H1 (cell line): ENCODE measurements around the gene TMEM271. TPM values are rescaled to one million over a fixed set of nuclear protein-coding genes. Genes with fewer than 3 reads are reported as not detected.

Source experiments
- CTCF ChIA-PET: fragments of 300-600 bp; sonication (Branson Sonifier 250); formaldehyde crosslinking; loops from one replicate; lab custom pipeline; 2021; ENCODE audit not compliant: partially characterized antibody; lab: Charles Lee
- POLR2A ChIA-PET: fragments of 300-600 bp; sonication (Branson Sonifier 250); formaldehyde crosslinking; loops from one replicate; lab custom pipeline; 2021; ENCODE audit warnings: inconsistent platforms; ENCODE audit not compliant: partially characterized antibody; lab: Charles Lee
- DNase-seq, 2 experiments: peaks; one replicate each; pipeline versions ENCODE4 v3.0.0 to v3.0.0-alpha.2; 2010 to 2022; ENCODE audit warnings: low spot score in 2 of 2, low read depth in 1 of 2, mixed read lengths in 1 of 2
- FAIRE-seq: peaks from 2 replicates; lab custom pipeline; 2011; peaks lifted over from hg19 to GRCh38; lab: Jason Lieb, UNC
- H2AFZ ChIP-seq: 2 replicates; pipeline ENCODE4 v1.8.1; 2012; ENCODE audit warnings: low read length, inconsistent platforms
- H2AK5ac ChIP-seq: 2 replicates; pipeline ENCODE4 v1.6.1; 2013; ENCODE audit warnings: low read depth, low read length
- H2BK120ac ChIP-seq: replicated peaks from 2 replicates; pipeline ENCODE3; 2013; ENCODE audit warnings: low read depth, low read length, inconsistent platforms
- H2BK12ac ChIP-seq: 2 replicates; pipeline ENCODE4 v1.6.1; 2013; ENCODE audit warnings: low read depth, low read length
- H2BK15ac ChIP-seq: 2 replicates; pipeline ENCODE4 v1.6.1; 2013; ENCODE audit warnings: low read length
- H2BK20ac ChIP-seq: 2 replicates; pipeline ENCODE4 v1.6.1; 2013; ENCODE audit warnings: low read length
- H2BK5ac ChIP-seq: 2 replicates; pipeline ENCODE4 v1.6.1; 2013; ENCODE audit warnings: low read depth, low read length
- H3K14ac ChIP-seq: 2 replicates; pipeline ENCODE4 v1.6.1; 2013; ENCODE audit warnings: inconsistent platforms; ENCODE audit not compliant: insufficient read length
- H3K18ac ChIP-seq: 2 replicates; pipeline ENCODE4 v1.6.1; 2013; ENCODE audit warnings: low read length; ENCODE audit errors: extremely low read depth
- H3K23ac ChIP-seq: 2 replicates; pipeline ENCODE4 v1.6.1; 2013; ENCODE audit warnings: inconsistent platforms; ENCODE audit not compliant: insufficient read length
- H3K23me2 ChIP-seq: 2 replicates; pipeline ENCODE4 v1.6.1; 2013; ENCODE audit warnings: low read depth, low read length
- H3K27ac ChIP-seq: 2 replicates; pipeline ENCODE4 v1.6.1; 2011; ENCODE audit warnings: low read depth, low read length, inconsistent platforms
- H3K27me3 ChIP-seq, 4 experiments: replicated peaks in 1 of 4; 1 replicate in 1 of 4; 2 replicates in 3 of 4; pipeline versions ENCODE4 v1.6.1 to v1.8.1; 2011 to 2013; ENCODE audit warnings: low read length in 3 of 4, mild to moderate bottlenecking in 3 of 4, inconsistent platforms in 2 of 4, mixed read lengths in 2 of 4, moderate library complexity in 1 of 4; ENCODE audit not compliant: control insufficient read depth in 3 of 4, insufficient read depth in 3 of 4; ENCODE audit errors: extremely low read depth in 1 of 4
- H3K36me3 ChIP-seq, 4 experiments: 2 replicates each; pipeline versions ENCODE4 v1.6.1 to v1.8.1; 2011 to 2013; ENCODE audit warnings: mild to moderate bottlenecking in 4 of 4, low read length in 3 of 4, moderate library complexity in 2 of 4, control low read depth in 1 of 4, inconsistent platforms in 1 of 4; ENCODE audit not compliant: insufficient read depth in 4 of 4, control insufficient read depth in 2 of 4
- H3K4ac ChIP-seq: replicated peaks from 2 replicates; pipeline ENCODE3; 2013; ENCODE audit warnings: low read length, low read depth, mixed read lengths, inconsistent platforms; ENCODE audit not compliant: insufficient read length
- H3K4me1 ChIP-seq, 4 experiments: replicated peaks in 1 of 4; 1 replicate in 1 of 4; 2 replicates in 3 of 4; pipeline versions ENCODE4 v1.6.1 to v1.8.1; 2011 to 2013; ENCODE audit warnings: low read length in 3 of 4, inconsistent platforms in 2 of 4, mixed read lengths in 1 of 4; ENCODE audit not compliant: insufficient read depth in 4 of 4, control insufficient read depth in 3 of 4
- H3K4me2 ChIP-seq, 2 experiments: 2 replicates each; pipeline versions ENCODE4 v1.6.1 to v1.8.1; 2011 to 2013; ENCODE audit warnings: low read depth in 2 of 2, low read length in 2 of 2, control low read depth in 1 of 2, inconsistent platforms in 1 of 2, mild to moderate bottlenecking in 1 of 2; ENCODE audit not compliant: insufficient read depth in 1 of 2
- H3K4me3 ChIP-seq, 4 experiments: fragments of 200-600, 300-600 bp in 1 of 4; sonication (generic), shearing (Covaris generic), sonication (Bioruptor Twin) in 1 of 4; 2 replicates each; pipeline versions ENCODE4 v1.5.1 to v1.8.1; 2011 to 2016; ENCODE audit warnings: low read length in 4 of 4, low read depth in 3 of 4, control low read depth in 2 of 4, inconsistent platforms in 2 of 4, mild to moderate bottlenecking in 2 of 4, mixed read lengths in 1 of 4, moderate library complexity in 1 of 4; ENCODE audit not compliant: insufficient read depth in 2 of 4; ENCODE audit errors: extremely low read depth in 1 of 4
- H3K56ac ChIP-seq: replicated peaks from 2 replicates; pipeline ENCODE3; 2013; ENCODE audit warnings: low read depth, mild to moderate bottlenecking, mixed read lengths, low read length, inconsistent platforms; ENCODE audit not compliant: insufficient read length
- H3K79me1 ChIP-seq: 2 replicates; pipeline ENCODE4 v1.6.1; 2013; ENCODE audit warnings: low read depth, low read length, control low read depth
- H3K79me2 ChIP-seq, 2 experiments: 2 replicates each; pipeline versions ENCODE4 v1.6.1 to v1.8.1; 2012 to 2013; ENCODE audit warnings: low read length in 2 of 2, mild to moderate bottlenecking in 2 of 2, inconsistent platforms in 1 of 2; ENCODE audit not compliant: insufficient read depth in 2 of 2, control insufficient read depth in 1 of 2
- H3K9ac ChIP-seq, 4 experiments: replicated peaks in 1 of 4; 1 replicate in 1 of 4; 2 replicates in 3 of 4; pipeline versions ENCODE4 v1.6.1 to v1.8.1; 2011 to 2013; ENCODE audit warnings: low read depth in 3 of 4, low read length in 3 of 4, control low read depth in 2 of 4, mild to moderate bottlenecking in 2 of 4, moderate library complexity in 2 of 4, inconsistent platforms in 1 of 4; ENCODE audit errors: extremely low read depth in 1 of 4
- H3K9me3 ChIP-seq, 2 experiments: 2 replicates each; pipeline versions ENCODE4 v1.6.1 to v1.8.1; 2012 to 2013; ENCODE audit warnings: mild to moderate bottlenecking in 2 of 2, moderate library complexity in 2 of 2, control low read depth in 1 of 2, inconsistent platforms in 1 of 2, low read depth in 1 of 2, low read length in 1 of 2, mixed read lengths in 1 of 2; ENCODE audit not compliant: insufficient read depth in 2 of 2
- H4K20me1 ChIP-seq, 2 experiments: replicated peaks in 1 of 2; 2 replicates each; pipeline versions ENCODE3 to v1.8.1; 2011 to 2013; ENCODE audit warnings: inconsistent platforms in 2 of 2, low read length in 2 of 2, mild to moderate bottlenecking in 1 of 2; ENCODE audit not compliant: insufficient read depth in 2 of 2, control insufficient read depth in 1 of 2
- H4K5ac ChIP-seq: 2 replicates; pipeline ENCODE4 v1.6.1; 2013; ENCODE audit warnings: low read length, low read depth, mixed read lengths, inconsistent platforms; ENCODE audit not compliant: insufficient read length
- H4K8ac ChIP-seq: 2 replicates; pipeline ENCODE4 v1.8.0; 2013; ENCODE audit warnings: mild to moderate bottlenecking, moderate library complexity, low read length, inconsistent platforms; ENCODE audit not compliant: insufficient read depth; ENCODE audit errors: extremely low read depth
- H4K91ac ChIP-seq: replicated peaks from 2 replicates; pipeline ENCODE3; 2013; ENCODE audit warnings: low read length, mixed read lengths, inconsistent platforms; ENCODE audit not compliant: insufficient read length
- CTCF ChIP-seq, 3 experiments: IDR thresholded peaks; 1 replicate in 2 of 3; 2 replicates in 1 of 3; pipeline versions ENCODE4 v1.5.1 to v1.6.1; 2011; ENCODE audit warnings: low read length in 3 of 3, mild to moderate bottlenecking in 3 of 3, inconsistent platforms in 2 of 3, low read depth in 1 of 3, moderate library complexity in 1 of 3; ENCODE audit not compliant: insufficient read depth in 1 of 3; ENCODE audit errors: control extremely low read depth in 1 of 3
- E2F6 ChIP-seq: IDR thresholded peaks from 2 replicates; pipeline ENCODE4 v1.6.1; 2012; ENCODE audit warnings: inconsistent platforms
- KDM5A ChIP-seq: fragments of 200-600 bp; IDR thresholded peaks from 2 replicates; pipeline ENCODE4 v1.7.1; 2012; ENCODE audit warnings: mild to moderate bottlenecking, low read length, inconsistent platforms, mixed read lengths
- MAFK ChIP-seq: IDR thresholded peaks from 2 replicates; pipeline ENCODE4 v1.6.1; 2012; ENCODE audit warnings: low read depth, mild to moderate bottlenecking, improper control_type of control experiment, low read length
- POU5F1 ChIP-seq: IDR thresholded peaks from 2 replicates; pipeline ENCODE4 v1.6.1; 2011; ENCODE audit warnings: low read depth, mild to moderate bottlenecking, low read length, moderate library complexity
- SIX5 ChIP-seq: IDR thresholded peaks from 2 replicates; pipeline ENCODE4 v1.6.1; 2011; ENCODE audit warnings: mild to moderate bottlenecking, low read depth, low read length
- SP4 ChIP-seq: IDR thresholded peaks from 2 replicates; pipeline ENCODE4 v1.6.1; 2012; ENCODE audit warnings: low read length, inconsistent platforms
- TCF12 ChIP-seq: IDR thresholded peaks from 2 replicates; pipeline ENCODE4 v1.6.1; 2011; ENCODE audit warnings: low read depth, mild to moderate bottlenecking, low read length
- WGBS, 2 experiments: shearing (Covaris generic) in 1 of 2; methylation state at CpG; one replicate each; pipeline versions ENCODE4 v1.1.6 to v1.1.7; 2013 to 2015; ENCODE audit warnings: low lambda C conversion rate in 2 of 2, mixed read lengths in 2 of 2, inconsistent platforms in 1 of 2, low coverage in 1 of 2, missing lambda C conversion rate in 1 of 2; ENCODE audit not compliant: insufficient replicate concordance in 2 of 2, insufficient coverage in 1 of 2, insufficient read length in 1 of 2; ENCODE audit errors: extremely low coverage in 1 of 2, missing lambda C conversion rate in 1 of 2; 5-methylcytosine and 5-hydroxymethylcytosine counted together
- polyA plus RNA-seq, 7 experiments: library from polyadenylated mRNA; depleted of rRNA in 3 of 7; stranded (reverse) in 5 of 7; unstranded in 2 of 7; fragments of >200 nt in 5 of 7; fragments of 200-250 nt in 2 of 7; gene quantifications; 1 replicate in 5 of 7; 2 replicates in 1 of 7; 4 replicates in 1 of 7; pipeline versions ENCODE4 v1.2.1 to v1.2.3, GENCODE V29; 2011 to 2013; ENCODE audit warnings: missing spikeins in 2 of 7, mixed read lengths in 2 of 7
- total RNA-seq: library from RNA; stranded (reverse); fragmentation: NEBNext Ultra II Directional; extraction: Animal tissue kit (Norgen Biotek cat#: 25700); gene quantifications from 2 replicates; pipeline ENCODE4 v1.2.1, GENCODE V29; 2021

Gene TMEM271
- total and polyA plus RNA-seq, 2 of the 8 experiments (the other 6 are each of a cell fraction or from before 2014, with no cell fraction given), result 0.08 to 0.35 TPM

- no peak overlapping the region for H2BK12ac ChIP-seq
- H2BK15ac ChIP-seq, result no peak overlapping the region
- no peak overlapping the region for H2AFZ ChIP-seq
- no peak overlapping the region for H3K23ac ChIP-seq
- no peaks in the 10 kb centered on the region for H3K23me2 ChIP-seq
- 93% methylated on average over 10 of the region's 10 CpGs; no CpG with 5 or more reads in 1 of the 2 experiments for WGBS, 2 experiments
- peaks cover 8 to 41% (median 18%) of the 10 kb centered on the region in 4 experiments; a peak in 5 of 8 replicates for H3K36me3 ChIP-seq
- no peaks in the 10 kb centered on the region; the same call in 1 of the 2 replicates for H3K79me1 ChIP-seq
- no peak overlapping the region; the same call in 1 of the 2 replicates for H2BK5ac ChIP-seq
- H4K91ac ChIP-seq, result no peak overlapping the region
- no peak overlapping the region for H3K9ac ChIP-seq
- no peak for FAIRE-seq
- peak in 1 of 2 experiments; percentile 51 for DNase-seq
- H4K5ac ChIP-seq, result no peak overlapping the region
- H2BK20ac ChIP-seq, result no peak overlapping the region
- no peaks in the 10 kb centered on the region for H3K4me1 ChIP-seq
- no peak overlapping the region for H3K4ac ChIP-seq
- no peaks in the 10 kb centered on the region for H3K27me3 ChIP-seq
- no peak overlapping the region for H2AK5ac ChIP-seq
- no peak overlapping the region for H3K4me3 ChIP-seq
- H3K14ac ChIP-seq, result no peak overlapping the region
- no peak for TF ChIP-seq SIX5
- no peak for TF ChIP-seq TCF12
- no peak for TF ChIP-seq KDM5A
- TF ChIP-seq SP4, result no peak
- no peak for TF ChIP-seq MAFK
- TF ChIP-seq E2F6, result no peak
- no peak for TF ChIP-seq CTCF (IDR thresholded peaks at IDR 0.05; ENCODE audit: control extremely low read depth in 1 of 3, insufficient read depth in 1 of 3, low read depth in 1 of 3, low read length in 3 of 3)
- TF ChIP-seq POU5F1, result no peak
- H3K9me3 ChIP-seq, result no peaks in the 10 kb centered on the region
- POLR2A ChIA-PET, result interaction anchor here (0.8 to 1.3 kb wide), 3 partner anchors 11 to 20 kb away, joined by 3 to 5 read pairs (median 4); no protein-coding TSS in a partner anchor
- CTCF ChIA-PET, result no interaction called here
- H3K56ac ChIP-seq, result no peak overlapping the region
- no peak overlapping the region for H4K8ac ChIP-seq
- H3K27ac ChIP-seq, result no peak overlapping the region
- no peak overlapping the region for H3K4me2 ChIP-seq
- H2BK120ac ChIP-seq, result no peak overlapping the region
- H3K18ac ChIP-seq, result no peak overlapping the region
- H3K79me2 ChIP-seq, result no peaks in the 10 kb centered on the region
- peaks cover 5 to 15% of the 10 kb centered on the region in 2 experiments for H4K20me1 ChIP-seq
These were observed 43.3 kb downstream of the TMEM271 start for GRCh38 chr4:532588-533317.
